ENCODE results near the gene AFDN.
A peak's percentile ranks its signal among the peaks of the same experiment; 100 is the strongest.

Gene AFDN

DNA sequence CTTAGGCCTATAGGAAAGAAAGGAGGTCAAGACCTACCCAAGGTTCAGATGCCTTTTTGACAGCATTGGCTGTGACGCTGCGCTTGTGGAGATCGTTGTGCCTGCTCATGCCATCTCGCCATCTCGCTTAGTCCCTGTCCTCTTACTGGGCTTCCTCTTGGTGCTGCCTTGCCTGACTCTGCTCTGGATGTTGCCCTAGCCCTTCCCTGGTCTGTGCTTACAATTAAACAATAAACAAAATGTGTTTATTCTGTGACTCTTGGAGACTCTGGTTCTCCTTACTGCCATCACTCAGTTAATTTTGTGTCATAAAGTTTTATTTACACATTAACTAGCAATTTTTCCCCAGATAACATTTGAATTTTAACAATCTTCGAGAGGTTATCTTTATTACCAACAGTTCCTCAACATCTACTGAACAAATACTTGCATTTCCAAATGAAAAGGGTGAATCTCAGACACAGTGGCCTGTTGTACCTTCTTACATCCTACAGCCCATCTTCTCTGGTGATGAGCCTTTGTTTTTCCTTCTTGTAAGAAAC is 11.6 kb downstream of the AFDN start:
- DNase-seq, result peak in 1 of 10 donors; percentile 8
- intact Hi-C loops (cut with DNase I), result no loop called here

DNA sequence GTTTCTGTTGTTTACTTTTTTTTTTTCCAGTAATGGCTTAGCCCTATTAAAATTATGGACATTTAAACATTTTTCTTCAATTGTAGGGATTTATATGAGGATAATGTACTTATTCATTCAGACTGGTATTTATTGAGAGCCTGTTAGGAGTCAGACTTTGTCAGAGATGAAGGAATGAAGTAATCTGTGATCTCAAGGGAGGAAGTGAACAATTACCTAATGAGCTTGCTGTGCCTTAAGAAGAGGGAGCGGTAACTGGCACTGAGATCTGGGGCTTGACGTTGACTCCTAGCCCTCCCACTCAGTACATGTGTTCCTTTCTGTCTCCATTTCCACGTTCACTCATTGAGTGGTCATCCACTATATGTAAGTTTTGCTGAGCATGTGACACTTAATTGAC is 12.6 kb downstream of the AFDN start:
- intact Hi-C loops (cut with DNase I), result no loop called here
- peak in 1 of 10 donors; percentile 33 for DNase-seq

DNA sequence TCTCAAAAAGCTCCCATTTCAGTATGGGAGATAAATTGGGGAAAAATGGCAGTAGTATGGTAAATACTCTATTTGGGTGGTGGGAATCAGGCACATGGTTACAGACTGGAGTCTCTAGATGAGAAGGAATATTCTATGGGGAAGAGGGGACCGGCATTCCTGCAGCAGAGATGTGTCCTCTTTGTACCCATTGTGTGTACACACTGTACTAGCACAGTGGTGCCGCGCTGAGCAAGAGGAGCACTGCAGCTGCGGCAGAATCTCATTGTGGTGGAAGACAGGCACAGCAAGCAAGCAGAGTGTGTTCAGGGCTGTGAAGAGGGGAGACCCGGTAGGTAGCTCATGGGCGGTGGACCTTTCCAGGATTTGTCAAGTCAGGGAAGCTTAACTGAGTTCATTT is 13.0 kb downstream of the AFDN start:
- DNase-seq, result peak in 9 of 10 donors; percentile 52 to 95 (median 75)
- intact Hi-C loops (cut with DNase I), result no loop called here

DNA sequence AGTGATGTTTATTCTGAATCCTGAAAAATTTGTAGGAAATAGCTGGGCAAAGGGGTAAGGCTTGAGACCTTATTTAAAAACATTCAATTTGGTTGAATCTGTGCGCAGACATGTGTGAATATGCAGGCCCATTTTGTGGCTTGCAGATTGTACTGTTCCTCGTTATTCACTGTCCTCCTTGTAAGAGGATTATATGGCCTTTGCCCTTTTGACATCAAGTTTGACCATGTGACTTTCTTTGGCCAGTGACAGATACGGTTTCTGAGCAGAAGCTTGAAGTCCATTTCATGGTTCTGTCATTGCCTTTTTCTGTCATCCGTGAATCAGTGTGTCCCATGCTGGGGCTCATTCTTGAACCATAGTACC is 13.4 kb downstream of the AFDN start:
- DNase-seq, result no peak
- intact Hi-C loops (cut with DNase I), result no loop called here

DNA sequence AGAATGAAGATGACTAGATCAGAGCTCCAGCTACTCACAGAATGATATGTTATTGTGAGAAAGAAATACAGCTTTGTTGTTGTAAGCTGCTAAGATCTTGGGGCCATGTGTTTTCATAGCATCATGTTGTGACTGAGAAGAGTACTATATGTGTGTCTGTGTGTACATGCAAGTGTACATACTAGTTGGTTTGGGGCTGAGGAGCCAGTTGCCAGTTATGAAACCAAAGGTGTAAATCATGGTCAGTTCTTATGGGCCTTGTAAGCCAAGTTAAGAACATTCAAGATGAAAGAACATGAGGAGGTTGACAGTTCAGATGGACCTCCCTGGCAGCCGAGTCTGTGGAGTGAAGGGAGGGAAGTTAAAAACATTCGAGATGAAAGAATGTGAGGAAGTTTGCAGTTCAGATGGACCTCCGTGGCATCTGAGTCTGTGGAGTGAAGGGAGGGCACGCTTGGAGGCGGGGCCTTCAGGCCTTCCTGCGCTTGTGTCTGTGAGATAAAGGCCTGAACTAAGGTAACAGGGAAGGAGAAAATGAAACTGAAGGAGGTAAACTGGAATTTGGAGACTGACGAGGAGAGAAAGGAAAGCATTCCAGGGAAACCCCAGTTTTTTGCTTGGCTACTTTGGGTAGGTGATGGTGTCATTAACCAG is 13.9 kb downstream of the AFDN start:
- no peak for DNase-seq
- intact Hi-C loops (cut with DNase I), result no loop called here

DNA sequence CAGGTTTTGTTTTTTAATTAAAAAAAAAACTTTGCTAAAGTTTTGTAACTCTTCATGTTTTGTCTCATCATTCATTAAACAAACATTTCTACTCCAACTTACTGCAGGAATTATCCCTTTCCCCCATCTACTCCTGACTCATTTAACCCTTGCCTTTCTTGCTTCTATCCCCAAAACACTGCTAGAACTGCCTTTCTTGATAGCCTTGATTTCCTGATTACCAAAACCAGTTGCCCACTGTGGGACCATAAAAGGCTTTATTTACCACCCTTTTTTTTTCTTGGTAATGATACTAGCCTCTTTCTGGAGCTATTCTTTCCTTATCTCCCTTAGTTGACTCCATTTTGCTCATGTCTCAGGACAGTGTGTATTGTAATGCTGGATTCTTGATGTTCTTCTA is 15.3 kb downstream of the AFDN start:
- intact Hi-C loops (cut with DNase I), result no loop called here
- no peak for DNase-seq

DNA sequence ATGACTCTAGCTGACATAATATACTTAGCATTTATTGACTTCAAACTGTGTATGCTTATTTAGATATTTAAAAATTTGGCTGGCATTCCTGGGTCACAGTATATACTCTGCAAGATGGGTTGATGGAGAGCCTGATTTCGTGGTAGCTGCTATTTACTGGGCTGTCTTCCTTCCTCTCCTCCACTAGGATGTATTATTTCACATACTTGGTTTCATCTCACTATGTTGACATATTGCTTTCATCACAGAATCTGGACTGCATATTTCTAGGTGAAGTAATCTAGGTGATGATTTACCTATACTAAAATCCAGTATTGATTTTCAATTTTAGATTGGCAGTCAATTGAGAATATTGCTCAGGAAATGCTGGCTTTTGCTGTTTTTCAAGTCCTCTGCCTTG is 15.7 kb downstream of the AFDN start:
- intact Hi-C loops (cut with DNase I), result no loop called here
- no peak for DNase-seq

DNA sequence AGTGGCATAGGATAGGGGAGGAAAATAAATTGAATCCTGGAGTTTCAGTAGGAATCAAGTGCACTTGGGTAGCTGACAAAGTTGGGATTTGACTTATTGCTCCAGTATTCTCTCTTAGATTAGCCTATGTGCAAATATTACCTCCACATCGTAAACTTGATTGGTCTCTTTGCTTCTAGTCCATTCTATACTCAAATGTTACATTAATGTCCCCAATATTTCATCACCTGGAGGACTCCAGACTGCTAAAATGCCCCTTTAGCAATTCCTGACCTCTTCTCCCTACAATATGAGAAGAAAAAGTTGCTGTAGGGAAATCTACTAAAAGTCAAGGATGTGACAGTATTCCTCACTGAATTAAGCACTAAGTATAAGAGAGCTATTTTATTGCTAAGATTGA is 16.3 kb downstream of the AFDN start:
- DNase-seq, result no peak
- intact Hi-C loops (cut with DNase I), result no loop called here

DNA sequence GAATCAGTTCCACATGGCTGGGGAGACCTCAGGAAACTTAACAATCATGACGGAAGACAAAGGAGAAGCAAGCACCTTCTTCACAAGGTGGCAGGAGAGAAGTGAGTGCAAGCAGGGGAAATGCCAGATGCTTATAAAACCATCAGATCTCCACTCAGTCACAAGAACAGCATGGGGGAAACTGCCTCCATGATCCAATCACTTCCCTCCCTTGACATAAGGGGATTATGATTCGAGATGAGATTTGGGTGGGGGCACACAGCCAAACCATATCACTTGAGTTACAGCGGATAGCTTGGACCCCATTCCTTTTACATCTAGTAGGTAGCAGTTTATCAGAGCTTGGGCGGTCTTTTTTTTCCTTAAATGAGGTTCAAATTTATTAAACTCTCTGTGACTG is 19.1 kb downstream of the AFDN start:
- intact Hi-C loops (cut with DNase I), result no loop called here
- DNase-seq, result no peak

DNA sequence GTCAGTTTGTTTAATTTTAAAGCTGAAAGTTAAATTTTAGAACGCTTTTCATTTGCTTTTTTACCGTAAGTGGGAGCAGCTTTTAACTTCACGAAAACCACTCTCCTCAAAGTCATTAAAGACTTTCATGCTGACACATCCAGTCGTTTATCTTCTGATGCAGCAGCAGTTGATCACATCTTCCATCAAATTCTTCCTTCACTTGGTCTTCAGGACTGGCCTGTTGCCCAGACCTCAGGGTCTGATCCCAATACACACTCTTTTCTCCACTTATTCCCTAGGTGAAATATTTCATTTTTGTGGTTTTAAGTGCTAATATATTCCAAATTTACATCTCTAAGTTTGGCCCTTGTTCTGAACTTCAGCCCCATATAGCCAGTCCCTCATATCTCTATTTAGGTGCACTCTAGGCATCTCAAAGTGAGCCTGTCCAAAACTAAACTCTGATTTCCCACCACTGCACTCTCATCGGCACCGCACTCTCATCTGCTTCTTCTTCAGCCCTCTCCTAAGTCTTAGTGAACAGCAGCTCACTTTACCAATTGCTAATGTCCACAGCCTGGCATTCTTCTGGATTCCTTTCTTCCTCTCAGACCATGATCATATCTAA is 20.4 kb downstream of the AFDN start:
- DNase-seq, result no peak
- intact Hi-C loops (cut with DNase I), result no loop called here

DNA sequence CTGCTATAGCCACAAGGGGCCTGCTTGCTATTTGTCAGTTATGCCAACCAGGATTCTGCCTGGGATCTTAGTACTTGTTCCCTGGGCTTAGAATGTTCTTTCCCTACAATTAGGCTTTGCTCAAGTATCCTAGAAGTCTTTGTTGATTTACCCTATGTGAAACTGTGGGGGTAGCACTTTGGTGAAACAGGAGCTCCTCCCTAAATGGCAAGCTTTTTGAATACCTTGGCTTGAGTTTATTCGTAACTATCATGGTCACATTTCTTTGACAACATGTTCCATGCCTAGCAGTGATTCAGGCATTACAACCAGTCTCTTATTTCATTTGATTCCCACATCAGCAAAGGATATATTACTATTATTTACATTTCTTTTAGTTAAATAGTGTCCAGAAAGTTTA is 21.2 kb downstream of the AFDN start:
- DNase-seq, result no peak
- intact Hi-C loops (cut with DNase I), result no loop called here

DNA sequence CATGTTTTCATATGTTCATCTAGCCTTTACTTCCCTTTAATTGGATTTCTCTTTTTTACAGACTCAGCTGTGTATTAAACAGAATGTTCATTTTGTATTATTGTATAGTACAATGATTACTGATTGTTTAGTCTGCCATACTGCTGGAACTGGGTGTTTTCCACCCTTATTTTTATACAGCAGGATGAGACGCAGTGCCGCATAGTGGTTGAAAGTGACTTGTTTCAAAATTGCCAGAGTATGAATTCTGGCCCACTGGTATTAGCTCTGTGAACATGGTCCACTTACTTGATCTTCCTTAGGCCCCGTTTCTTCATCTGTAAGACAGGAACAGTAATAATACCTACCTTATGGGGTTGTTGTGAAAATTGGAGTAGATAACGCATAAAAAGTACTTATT is 22.1 kb downstream of the AFDN start:
- intact Hi-C loops (cut with DNase I), result no loop called here

DNA sequence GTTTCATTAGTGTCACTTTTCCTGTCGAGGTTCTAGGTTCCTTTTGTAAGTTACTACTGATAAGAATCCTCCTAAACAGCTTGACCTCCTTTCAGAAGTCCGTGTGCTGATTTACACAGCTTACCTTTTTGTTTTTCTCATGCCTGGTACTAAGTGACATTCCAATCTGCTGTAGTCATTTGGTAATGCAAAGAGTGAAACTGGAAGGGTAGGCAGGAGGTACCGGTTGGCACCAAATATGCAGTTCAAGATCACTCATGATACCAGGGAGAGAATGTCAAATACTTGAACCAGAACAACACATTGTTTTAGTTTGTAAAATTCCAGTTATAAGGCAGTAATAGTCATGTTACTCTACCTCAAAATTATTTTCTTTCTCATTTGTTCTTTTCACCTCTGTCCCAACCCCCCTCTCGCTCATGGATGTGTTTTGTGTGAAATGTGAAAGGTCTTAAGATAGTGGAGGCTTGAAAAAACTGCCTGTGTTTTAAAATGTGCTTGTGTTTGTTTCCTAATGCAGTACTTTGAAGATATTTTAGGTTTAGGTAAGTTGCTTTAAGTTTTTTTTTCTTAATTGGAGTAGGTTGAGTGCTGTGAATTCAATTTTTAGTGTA is 23.2 kb downstream of the AFDN start:
- no peak for DNase-seq
- intact Hi-C loops (cut with DNase I), result no loop called here

More for the DNA sequence above, 22.1 kb downstream of the AFDN start:
- DNase-seq, result no peak

DNA sequence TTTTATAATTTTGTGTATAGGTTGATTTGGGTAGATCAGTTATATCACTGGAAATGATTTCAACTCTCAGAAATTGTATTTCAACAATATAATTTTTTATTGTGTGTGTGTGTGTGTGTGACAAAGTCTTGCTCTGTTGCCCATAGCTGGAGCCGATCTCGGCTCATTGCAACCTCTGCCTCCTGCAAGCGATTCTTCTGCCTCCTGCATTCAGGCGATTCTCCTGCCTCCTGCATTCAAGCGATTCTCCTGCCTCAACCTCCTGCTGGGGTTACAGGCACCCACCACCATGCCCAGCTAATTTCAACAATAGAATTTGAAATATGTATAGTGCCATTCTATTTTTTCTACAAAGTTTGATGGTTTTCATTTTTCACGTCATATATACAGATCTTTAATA is 24.1 kb downstream of the AFDN start:
- intact Hi-C loops (cut with DNase I), result no loop called here
- DNase-seq, result peak in 1 of 10 donors; percentile 40

DNA sequence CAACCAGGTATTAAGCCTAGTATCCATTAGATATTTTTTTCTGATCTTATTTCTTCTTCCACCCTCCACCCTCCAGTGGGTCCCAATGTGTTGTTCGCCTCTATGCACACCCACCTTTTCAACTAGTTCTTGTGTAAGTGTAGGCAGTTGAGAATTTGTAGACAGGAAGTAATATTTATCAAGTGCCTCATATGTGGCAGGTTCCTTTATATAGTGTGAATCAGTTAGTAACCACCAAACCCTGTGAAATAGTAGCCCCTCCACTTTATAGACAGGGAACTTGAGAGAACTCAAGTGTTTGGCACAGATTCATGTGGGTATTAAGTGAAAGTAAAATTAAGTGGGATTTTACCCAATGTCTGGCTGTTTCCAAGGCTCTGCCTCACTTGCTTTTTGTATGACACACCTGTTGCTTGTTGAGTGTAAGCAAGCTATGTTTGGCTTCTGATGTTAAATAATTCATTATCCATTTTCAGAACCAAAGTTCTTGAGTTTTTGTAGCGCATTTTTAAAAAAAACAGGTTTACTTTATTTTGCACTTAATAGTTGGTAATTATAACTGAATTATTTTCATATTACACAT is 24.8 kb downstream of the AFDN start:
- no peak for DNase-seq
- intact Hi-C loops (cut with DNase I), result no loop called here

DNA sequence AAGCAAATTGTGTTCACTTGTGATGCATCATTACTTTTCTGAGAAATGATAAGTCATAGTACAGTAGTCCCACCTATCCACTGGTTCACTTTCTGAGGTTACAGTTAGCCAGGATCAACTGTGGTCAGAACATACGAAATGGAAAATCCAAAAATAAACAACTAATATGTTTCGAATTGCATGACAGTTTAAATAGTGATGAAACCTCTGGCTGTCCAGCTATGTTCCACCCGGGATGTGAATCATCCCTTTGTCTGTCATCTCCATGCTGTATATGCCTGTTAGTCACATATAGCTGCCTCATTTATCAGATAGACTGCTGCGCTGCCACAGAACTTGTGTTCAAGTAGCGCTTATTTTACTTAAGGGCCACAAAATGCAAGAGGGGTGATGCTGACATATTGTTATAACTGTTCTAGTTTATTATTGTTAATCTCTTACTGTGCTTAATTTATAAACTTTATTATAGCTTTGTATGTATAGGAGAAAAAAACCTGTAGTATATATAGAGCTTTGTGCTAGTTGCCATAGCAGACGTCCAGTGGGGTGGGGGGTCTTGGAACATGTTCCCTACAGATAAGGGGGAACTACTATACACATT is 29.2 kb downstream of the AFDN start:
- DNase-seq, result no peak
- intact Hi-C loops (cut with DNase I), result no loop called here

DNA sequence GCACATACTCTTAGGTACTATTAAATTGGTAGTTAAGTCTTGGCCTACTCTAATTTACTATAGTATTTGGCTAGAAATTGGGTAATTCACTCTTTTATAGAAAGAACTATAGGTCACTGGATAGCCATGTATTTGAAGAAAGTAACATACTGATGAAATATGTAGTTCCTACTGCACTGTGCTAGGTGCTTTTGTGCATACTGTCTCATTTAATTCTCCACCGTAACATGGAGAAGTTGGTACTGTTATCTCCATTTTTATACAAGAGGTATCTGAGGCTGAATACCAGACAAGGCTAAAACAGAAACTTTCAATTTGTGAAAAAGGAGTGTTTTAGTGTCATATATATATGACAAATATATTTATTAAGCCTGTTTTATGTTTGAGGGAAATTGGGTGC is 29.8 kb downstream of the AFDN start:
- DNase-seq, result no peak
- intact Hi-C loops (cut with DNase I), result no loop called here

DNA sequence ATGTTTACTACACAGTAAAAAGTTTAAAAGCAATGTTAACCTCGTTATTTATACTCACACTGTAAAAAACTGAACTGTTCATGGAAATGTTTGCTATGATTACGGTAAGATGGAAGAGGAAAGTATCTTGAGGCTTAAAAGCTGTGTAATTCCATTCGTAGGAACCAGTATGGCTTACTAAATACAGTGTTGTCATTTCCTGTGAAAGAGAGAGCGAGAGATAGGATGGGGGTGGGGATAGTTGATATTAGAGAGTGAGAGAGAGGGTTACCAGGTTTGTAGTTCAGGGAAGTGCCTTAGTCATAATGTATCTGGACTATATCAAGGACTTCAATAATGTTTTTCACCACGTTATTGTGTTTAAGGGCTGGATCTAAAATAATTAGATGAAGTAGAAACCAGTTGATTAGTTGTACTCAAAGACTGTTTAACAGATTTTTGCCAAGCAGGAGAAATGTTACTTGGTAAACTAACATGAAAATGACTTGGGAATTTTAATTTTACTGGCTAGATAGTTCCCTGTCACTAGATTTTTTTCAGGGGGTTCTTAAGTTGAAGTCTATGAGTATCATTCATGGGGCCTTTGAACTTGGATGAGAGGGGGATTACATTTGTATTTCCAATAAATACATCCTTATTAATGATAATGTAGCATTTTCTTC is 30.4 kb downstream of the AFDN start:
- intact Hi-C loops (cut with DNase I), result no loop called here
- no peak for DNase-seq

DNA sequence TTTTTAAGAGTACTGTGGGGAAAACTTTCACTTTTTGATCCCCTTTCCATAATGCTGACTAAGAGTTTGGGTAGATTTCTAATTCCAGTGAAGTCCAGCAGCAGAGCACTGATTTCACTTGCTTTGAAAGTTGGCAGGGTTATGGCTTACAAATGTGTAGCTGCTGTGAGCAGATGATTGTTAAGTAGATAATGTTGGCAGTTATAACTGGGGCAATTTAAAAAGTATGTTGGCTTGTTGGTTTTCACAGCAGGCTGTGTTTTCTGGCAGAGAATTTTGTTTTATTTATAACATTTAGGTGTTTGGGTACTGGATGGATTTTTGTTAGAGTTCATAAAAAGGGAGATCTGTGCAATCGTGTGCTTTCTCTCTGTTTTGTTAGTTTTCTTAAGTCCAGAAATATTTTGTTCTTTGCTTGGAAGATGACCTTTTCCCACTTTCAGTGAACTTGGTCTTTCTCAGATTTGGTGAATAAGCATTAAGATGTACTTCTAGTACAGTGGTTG is 31.4 kb downstream of the AFDN start:
- intact Hi-C loops (cut with DNase I), result no loop called here
- no peak for DNase-seq

DNA sequence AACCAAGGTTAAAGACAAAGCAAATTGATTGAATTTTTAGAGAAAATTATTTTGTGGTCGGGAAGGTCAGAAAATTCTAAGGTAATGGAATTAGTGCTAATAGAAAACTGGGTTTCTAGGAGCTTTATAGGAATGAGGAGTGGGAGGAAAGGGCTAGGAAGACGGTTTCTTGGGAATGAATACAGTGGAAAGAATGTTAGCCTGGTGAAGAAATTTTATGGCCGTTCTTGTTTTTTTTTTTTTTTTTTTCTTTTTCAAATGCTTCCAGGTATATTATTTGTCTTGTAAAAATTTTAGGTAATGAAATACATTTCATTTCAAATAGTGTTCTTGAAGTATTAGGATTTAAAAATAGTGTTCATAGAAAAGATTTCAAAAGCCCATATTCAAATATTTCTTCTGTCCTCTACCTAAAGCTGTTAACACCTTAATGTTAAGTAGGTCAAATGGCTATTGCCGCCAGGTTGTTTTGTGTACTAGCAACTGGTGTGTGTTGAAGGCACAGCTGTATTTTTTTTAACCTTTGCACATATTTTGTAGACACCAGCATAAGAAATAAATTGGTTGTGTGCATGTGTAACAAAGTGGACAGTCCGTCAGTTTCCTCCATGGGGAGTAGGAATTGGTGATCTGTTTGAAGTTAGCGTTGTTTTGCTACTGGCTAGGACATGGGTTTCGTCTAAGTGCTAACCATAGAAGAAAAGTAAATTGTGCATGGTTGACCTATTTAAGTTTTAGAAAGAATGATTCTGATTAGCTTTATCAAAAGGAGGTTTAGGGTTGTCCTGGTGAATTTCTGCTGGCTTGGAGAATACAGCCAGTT is 32.3 kb downstream of the AFDN start:
- DNase-seq, result no peak
- intact Hi-C loops (cut with DNase I), result no loop called here

Measured in posterior cingulate gyrus (tissue), 11 donors.